Measurements from ENCODE around the gene JAZF1. TPM values are rescaled to one million over a fixed set of nuclear protein-coding genes. Genes with fewer than 3 reads are reported as not detected.

The JAZF1 gene
- total RNA-seq: 1 to 10 TPM; 2.8 to 3.3 TPM

GRCh38 chr7:28180364-28181147 lies at the start of gene JAZF1:
Gene JAZF1 (minus strand): TSS chr7:28180795.
- Mint-ChIP-seq H3K27ac (peak within 1 kb of the TSS; percentile 58), H3K4me3 (peak within 1 kb of the TSS; percentile 79), H3K36me3 (ENCODE audit: low read depth) (peaks cover 2% of the 10 kb centered on the region), H3K9me3 (ENCODE audit: insufficient read depth) (no peaks in the 10 kb centered on the region), H3K27me3 (ENCODE audit: low read depth) (peaks cover 34% of the 10 kb centered on the region), H3K4me1 (ENCODE audit: low read depth) (peaks cover 13% of the 10 kb centered on the region)
- ATAC-seq (peak; percentile 53), DNase-seq (peak; percentile 56)
- ChIA-PET CTCF (no interaction called here), POLR2A (interaction anchor here (1.0 kb wide), 1 partner anchor 57 kb away, joined by 3 read pairs; no protein-coding TSS in a partner anchor)

DNA sequence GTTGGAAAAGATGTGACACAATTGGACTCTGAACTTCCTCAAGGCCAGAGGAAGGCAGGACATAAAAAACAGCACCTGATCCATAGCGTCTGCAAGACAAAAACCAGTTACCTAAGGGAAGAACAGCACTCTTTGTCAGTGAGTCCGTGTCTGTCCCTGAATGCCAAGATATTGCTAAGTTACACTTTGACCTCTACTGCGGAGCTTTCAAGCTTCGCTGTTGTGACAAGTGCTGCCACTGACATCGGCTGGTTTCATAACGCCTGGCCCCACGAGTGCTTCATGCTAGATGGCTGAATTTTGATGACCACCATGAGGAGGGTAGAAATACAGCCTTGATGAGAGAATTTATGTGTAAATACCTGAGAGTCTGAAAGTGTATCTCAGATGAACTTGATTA lies 49.7 kb upstream of the JAZF1 start:
- Mint-ChIP-seq H3K4me1 (ENCODE audit: low read depth) (no peaks in the 10 kb centered on the region), H3K27ac (no peak overlapping the region), H3K4me3 (no peak overlapping the region), H3K36me3 (ENCODE audit: low read depth) (no peaks in the 10 kb centered on the region), H3K27me3 (ENCODE audit: low read depth) (peaks cover 6% of the 10 kb centered on the region), H3K9me3 (ENCODE audit: insufficient read depth) (no peaks in the 10 kb centered on the region)
- DNase-seq (no peak), ATAC-seq (no peak)
- POLR2A ChIA-PET: no interaction called here
- CTCF ChIA-PET: no interaction called here

- ATAC-seq (no peak), DNase-seq (no peak)
- Mint-ChIP-seq H3K27ac (no peak overlapping the region), H3K4me3 (no peak overlapping the region), H3K9me3 (ENCODE audit: insufficient read depth) (no peaks in the 10 kb centered on the region), H3K4me1 (ENCODE audit: low read depth) (no peaks in the 10 kb centered on the region), H3K36me3 (ENCODE audit: low read depth) (no peaks in the 10 kb centered on the region), H3K27me3 (ENCODE audit: low read depth) (peaks cover 7% of the 10 kb centered on the region)
- ChIA-PET POLR2A (no interaction called here), CTCF (no interaction called here)
Observed at GRCh38 chr7:28228396-28228795, 47.8 kb upstream of the JAZF1 start.

DNA sequence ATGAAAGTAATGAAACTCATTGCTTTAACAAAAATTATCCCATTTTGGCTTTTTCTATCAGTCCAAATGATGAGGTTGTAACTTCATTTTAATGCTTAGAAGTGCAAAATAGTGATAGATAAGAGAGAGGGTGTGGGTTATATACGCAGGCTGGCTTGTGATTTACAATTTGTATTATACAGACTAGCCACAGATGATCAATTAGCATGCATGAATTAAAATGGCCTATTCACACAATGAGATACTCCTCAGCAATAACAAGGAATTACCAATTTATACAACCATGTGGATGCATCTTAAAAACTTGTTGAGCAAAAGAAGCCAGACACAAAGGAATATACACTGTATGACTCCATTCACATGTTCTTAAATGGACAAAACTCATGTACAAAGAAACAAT lies 45.4 kb upstream of the JAZF1 start:
- ChIA-PET POLR2A (no interaction called here), CTCF (no interaction called here)
- Mint-ChIP-seq H3K27ac (no peak overlapping the region), H3K9me3 (ENCODE audit: insufficient read depth) (no peaks in the 10 kb centered on the region), H3K27me3 (ENCODE audit: low read depth) (peaks cover 7% of the 10 kb centered on the region), H3K4me3 (no peak overlapping the region), H3K4me1 (ENCODE audit: low read depth) (no peaks in the 10 kb centered on the region), H3K36me3 (ENCODE audit: low read depth) (no peaks in the 10 kb centered on the region)
- DNase-seq: no peak
- no peak for ATAC-seq

DNA sequence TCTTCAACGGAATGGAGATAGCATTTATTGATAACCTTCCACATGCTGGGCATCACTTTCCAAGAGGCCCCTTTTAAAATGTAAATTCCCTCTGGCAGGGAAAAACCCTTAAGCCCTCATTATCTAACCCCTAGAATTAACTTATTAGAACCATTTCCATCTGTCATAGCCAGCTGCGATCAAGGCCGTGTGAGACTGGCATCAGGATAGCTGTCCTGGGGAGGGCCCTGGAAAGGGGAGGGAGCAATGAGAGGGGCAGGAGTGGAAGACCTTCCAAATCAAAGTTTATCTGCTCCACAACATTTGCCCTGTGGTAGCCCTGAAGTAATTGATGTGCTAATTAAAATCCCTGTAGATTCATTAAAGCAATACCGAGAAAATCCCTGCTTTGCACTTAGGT lies 45.0 kb upstream of the JAZF1 start:
- H3K4me3 Mint-ChIP-seq: no peak overlapping the region
- H3K9me3 Mint-ChIP-seq (ENCODE audit: insufficient read depth): no peaks in the 10 kb centered on the region
- DNase-seq (no peak), ATAC-seq (no peak)
- H3K27me3 Mint-ChIP-seq (ENCODE audit: low read depth): peaks cover 7% of the 10 kb centered on the region
- ChIA-PET POLR2A (no interaction called here), CTCF (no interaction called here)
- H3K4me1 Mint-ChIP-seq (ENCODE audit: low read depth): no peaks in the 10 kb centered on the region
- H3K36me3 Mint-ChIP-seq (ENCODE audit: low read depth): no peaks in the 10 kb centered on the region
- H3K27ac Mint-ChIP-seq: no peak overlapping the region

DNA sequence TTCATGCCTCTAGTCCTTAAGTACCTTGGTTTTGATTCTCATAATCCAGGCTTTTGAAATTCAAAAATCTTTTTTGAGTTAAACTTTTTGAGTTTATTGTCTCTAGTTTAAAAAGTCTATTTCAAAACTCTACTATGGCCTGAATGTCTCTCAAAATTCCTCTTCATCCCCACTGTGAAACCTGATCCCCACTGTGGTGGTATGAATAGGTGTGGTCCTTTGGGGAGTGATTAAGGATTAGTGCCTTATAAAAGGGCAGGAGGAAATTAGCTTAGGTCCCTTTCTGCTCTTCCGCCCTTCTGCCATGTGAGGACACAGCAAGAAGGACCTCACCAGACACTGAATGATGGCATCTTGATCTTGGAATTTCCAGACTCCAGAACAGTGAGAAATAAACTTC lies 44.1 kb upstream of the JAZF1 start:
- Mint-ChIP-seq H3K27me3 (ENCODE audit: low read depth) (peaks cover 9% of the 10 kb centered on the region), H3K36me3 (ENCODE audit: low read depth) (no peaks in the 10 kb centered on the region), H3K4me1 (ENCODE audit: low read depth) (no peaks in the 10 kb centered on the region), H3K9me3 (ENCODE audit: insufficient read depth) (no peaks in the 10 kb centered on the region), H3K27ac (no peak overlapping the region), H3K4me3 (no peak overlapping the region)
- ChIA-PET CTCF (no interaction called here), POLR2A (no interaction called here)
- DNase-seq (no peak), ATAC-seq (no peak)

DNA sequence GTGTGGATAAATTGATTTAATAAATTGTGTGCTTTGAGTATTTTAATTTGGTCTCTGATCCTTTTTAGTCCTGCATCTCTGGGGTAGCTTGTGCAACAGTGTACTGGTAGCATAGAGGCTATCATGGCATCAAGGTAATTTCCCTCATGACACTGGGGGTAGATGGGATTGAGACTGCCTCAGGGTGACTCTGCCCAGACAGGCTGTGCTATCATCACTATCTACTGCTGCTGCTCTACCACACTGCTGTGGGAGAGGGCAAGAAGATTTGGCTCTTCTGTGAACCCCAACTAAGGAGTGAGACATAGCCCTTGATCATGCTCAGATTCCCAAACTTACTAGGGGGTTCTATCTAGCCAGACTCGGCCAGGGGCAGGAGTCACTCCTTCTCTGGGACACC lies 43.6 kb upstream of the JAZF1 start:
- H3K27ac Mint-ChIP-seq: no peak overlapping the region
- no peak overlapping the region for H3K4me3 Mint-ChIP-seq
- peaks cover 9% of the 10 kb centered on the region for H3K27me3 Mint-ChIP-seq (ENCODE audit: low read depth)
- no peaks in the 10 kb centered on the region for H3K36me3 Mint-ChIP-seq (ENCODE audit: low read depth)
- DNase-seq (no peak), ATAC-seq (no peak)
- ChIA-PET POLR2A (no interaction called here), CTCF (no interaction called here)
- H3K9me3 Mint-ChIP-seq (ENCODE audit: insufficient read depth): no peaks in the 10 kb centered on the region
- no peaks in the 10 kb centered on the region for H3K4me1 Mint-ChIP-seq (ENCODE audit: low read depth)

DNA sequence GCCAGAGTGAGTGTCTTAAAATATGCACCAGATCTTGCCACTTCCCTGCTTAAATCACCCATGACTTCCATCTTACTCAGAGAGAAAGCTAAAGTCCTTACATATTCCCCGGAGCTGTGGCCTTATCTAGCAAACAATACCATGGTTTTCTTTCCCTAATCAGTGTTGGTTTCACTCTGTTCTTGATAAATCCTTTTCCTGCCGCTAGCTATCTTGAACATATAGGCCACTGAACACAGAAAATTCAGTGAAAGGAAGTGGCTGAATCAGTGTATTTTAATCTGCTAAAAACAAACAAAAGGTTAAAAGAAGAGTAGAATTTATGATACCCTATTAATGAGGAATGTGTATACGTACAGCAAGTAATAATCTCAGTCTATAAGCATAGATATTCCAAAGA lies 42.0 kb upstream of the JAZF1 start:
- Mint-ChIP-seq H3K36me3 (ENCODE audit: low read depth) (no peaks in the 10 kb centered on the region), H3K27ac (no peak overlapping the region), H3K9me3 (ENCODE audit: insufficient read depth) (no peaks in the 10 kb centered on the region), H3K4me1 (ENCODE audit: low read depth) (no peaks in the 10 kb centered on the region), H3K27me3 (ENCODE audit: low read depth) (peaks cover 7% of the 10 kb centered on the region), H3K4me3 (no peak overlapping the region)
- no peak for DNase-seq
- ChIA-PET POLR2A (no interaction called here), CTCF (no interaction called here)
- ATAC-seq: no peak

DNA sequence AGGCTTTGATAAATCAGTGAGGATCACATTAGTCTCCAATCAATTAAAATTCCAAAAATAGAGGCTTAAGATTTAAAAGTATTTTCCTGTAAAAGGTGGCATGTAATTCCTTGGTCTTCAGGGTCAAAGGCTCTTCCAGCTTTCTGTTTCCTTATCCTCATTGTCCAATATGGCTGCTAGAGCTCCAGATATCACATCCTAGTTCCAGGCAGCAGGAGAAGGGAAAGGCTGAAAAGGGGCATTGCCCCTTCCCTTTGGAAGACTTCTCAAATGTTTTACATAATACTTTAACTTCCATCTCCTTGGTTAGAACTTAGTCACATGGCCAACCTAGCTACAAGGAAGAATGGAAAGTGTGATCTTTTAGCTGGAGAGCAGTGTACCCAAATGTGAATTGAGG lies 39.2 kb upstream of the JAZF1 start:
- CTCF ChIA-PET: interaction anchor here (1.5 kb wide), 1 partner anchor 13 kb away, joined by 3 read pairs; no protein-coding TSS in a partner anchor
- DNase-seq: no peak
- no peaks in the 10 kb centered on the region for H3K36me3 Mint-ChIP-seq (ENCODE audit: low read depth)
- H3K27me3 Mint-ChIP-seq (ENCODE audit: low read depth): peaks cover 14% of the 10 kb centered on the region
- no peaks in the 10 kb centered on the region for H3K9me3 Mint-ChIP-seq (ENCODE audit: insufficient read depth)
- H3K4me3 Mint-ChIP-seq: no peak overlapping the region
- POLR2A ChIA-PET: no interaction called here
- no peaks in the 10 kb centered on the region for H3K4me1 Mint-ChIP-seq (ENCODE audit: low read depth)
- ATAC-seq: no peak
- no peak overlapping the region for H3K27ac Mint-ChIP-seq

DNA sequence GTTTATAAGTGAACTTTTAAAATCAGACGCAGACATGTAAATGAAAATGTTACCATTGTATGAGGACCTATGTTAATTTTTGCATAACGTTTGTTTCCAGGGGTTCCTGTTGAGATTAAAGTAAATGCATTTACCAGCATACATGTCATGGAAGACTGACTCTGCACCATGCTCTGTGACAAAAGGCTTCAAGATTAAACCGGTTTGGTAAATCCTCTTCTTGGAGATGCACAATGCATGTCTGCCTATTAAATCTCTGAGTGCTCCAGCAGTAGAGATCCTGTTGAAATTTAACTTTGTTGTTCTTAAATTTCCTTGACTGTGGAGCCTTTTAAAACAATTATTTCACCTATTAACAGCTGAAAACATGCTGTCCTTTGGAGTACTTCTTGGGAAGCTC lies 36.5 kb upstream of the JAZF1 start:
- Mint-ChIP-seq H3K4me1 (ENCODE audit: low read depth) (no peaks in the 10 kb centered on the region), H3K9me3 (ENCODE audit: insufficient read depth) (no peaks in the 10 kb centered on the region), H3K36me3 (ENCODE audit: low read depth) (no peaks in the 10 kb centered on the region), H3K27ac (no peak overlapping the region), H3K4me3 (no peak overlapping the region), H3K27me3 (ENCODE audit: low read depth) (peaks cover 14% of the 10 kb centered on the region)
- ChIA-PET POLR2A (no interaction called here), CTCF (no interaction called here)
- ATAC-seq (no peak), DNase-seq (no peak)

DNA sequence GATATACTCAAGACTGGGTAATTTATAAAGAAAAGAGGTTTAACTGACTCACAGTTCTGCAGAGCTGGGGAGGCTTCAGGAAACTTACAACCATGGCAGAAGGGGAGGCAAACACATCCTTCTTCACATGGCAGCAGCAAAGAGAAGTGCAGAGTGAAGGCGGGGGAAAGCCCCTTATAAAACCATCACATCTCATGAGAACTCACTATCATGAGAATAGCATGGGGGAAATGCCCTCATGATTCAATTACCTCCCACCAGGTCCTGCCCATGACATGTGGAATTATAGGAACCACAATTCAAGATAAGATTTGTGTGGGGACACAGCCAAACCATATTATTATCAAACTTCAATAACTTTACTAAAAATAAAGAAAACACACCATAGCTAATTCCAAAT lies 30.4 kb upstream of the JAZF1 start:
- Mint-ChIP-seq H3K4me3 (no peak overlapping the region), H3K4me1 (ENCODE audit: low read depth) (peaks cover 33% of the 10 kb centered on the region), H3K36me3 (ENCODE audit: low read depth) (peaks cover 15% of the 10 kb centered on the region), H3K27me3 (ENCODE audit: low read depth) (peaks cover 11% of the 10 kb centered on the region), H3K9me3 (ENCODE audit: insufficient read depth) (peaks cover 17% of the 10 kb centered on the region), H3K27ac (no peak overlapping the region)
- no peak for ATAC-seq
- no peak for DNase-seq
- ChIA-PET CTCF (no interaction called here), POLR2A (no interaction called here)

- H3K4me3 Mint-ChIP-seq: no peak overlapping the region
- peaks cover 4% of the 10 kb centered on the region for H3K27me3 Mint-ChIP-seq (ENCODE audit: low read depth)
- CTCF ChIA-PET: no interaction called here
- ATAC-seq (no peak), DNase-seq (no peak)
- H3K4me1 Mint-ChIP-seq (ENCODE audit: low read depth): peaks cover 33% of the 10 kb centered on the region
- POLR2A ChIA-PET: no interaction called here
- no peak overlapping the region for H3K27ac Mint-ChIP-seq
- H3K36me3 Mint-ChIP-seq (ENCODE audit: low read depth): peaks cover 15% of the 10 kb centered on the region
- peaks cover 23% of the 10 kb centered on the region for H3K9me3 Mint-ChIP-seq (ENCODE audit: insufficient read depth)
Observed at GRCh38 chr7:28208506-28208905, 27.9 kb upstream of the JAZF1 start.
